ENCODE data around the gene AFF1. TPM values are rescaled to one million over a fixed set of nuclear protein-coding genes. Genes with fewer than 3 reads are reported as not detected.
A peak's percentile ranks its signal among the peaks of the same experiment; 100 is the strongest.

Gene AFF1
- total RNA-seq, 2 donors from 2014 or later = 43.2 to 56.2 TPM

GRCh38 chr4:86928400-86929255 lies 6.2 kb upstream of the AFF1 start:
- Mint-ChIP-seq H3K27ac (no peak overlapping the region), H3K4me3 (no peak overlapping the region)

GRCh38 chr4:86934147-86934770 lies 552 bp upstream of the AFF1 start:
- peak overlapping the region; percentile 92 for H3K4me3 Mint-ChIP-seq
- ATAC-seq = no peak
- peaks cover 28 to 36% of the 10 kb centered on the region in 2 donors for H3K4me1 Mint-ChIP-seq (ENCODE audit: low read depth in 2 of 2)
- no peaks in the 10 kb centered on the region for H3K9me3 Mint-ChIP-seq
- DNase-seq (ENCODE audit: low spot score) = no peak
- H3K27ac Mint-ChIP-seq = peak overlapping the region; percentile 68 to 96
- no peaks in the 10 kb centered on the region for H3K27me3 Mint-ChIP-seq
- no peaks in the 10 kb centered on the region for H3K36me3 Mint-ChIP-seq

More at GRCh38 chr4:86928400-86929255, 6.2 kb upstream of the AFF1 start:
- no peaks in the 10 kb centered on the region for H3K27me3 Mint-ChIP-seq
- H3K4me1 Mint-ChIP-seq (ENCODE audit: low read depth in 2 of 2) = peaks cover 9 to 13% of the 10 kb centered on the region in 2 donors
- no peaks in the 10 kb centered on the region for H3K9me3 Mint-ChIP-seq
- H3K36me3 Mint-ChIP-seq = no peaks in the 10 kb centered on the region
- DNase-seq (ENCODE audit: low spot score) (no peak), ATAC-seq (peak in 1 of 2 donors; percentile 15)

GRCh38 chr4:86935566-86935852 lies 698 bp downstream of the AFF1 start:
- H3K9me3 Mint-ChIP-seq = no peaks in the 10 kb centered on the region

GRCh38 chr4:86935853-86936733 lies 1.3 kb downstream of the AFF1 start:
- ATAC-seq (peak; percentile 56 to 59), DNase-seq (ENCODE audit: low spot score) (peak; percentile 80)
- Mint-ChIP-seq H3K9me3 (no peaks in the 10 kb centered on the region), H3K36me3 (no peaks in the 10 kb centered on the region), H3K4me3 (peak overlapping the region; percentile 93), H3K4me1 (ENCODE audit: low read depth in 2 of 2) (peaks cover 36 to 47% of the 10 kb centered on the region in 2 donors), H3K27me3 (no peaks in the 10 kb centered on the region), H3K27ac (peak overlapping the region; percentile 88 to 95)

More at GRCh38 chr4:86935566-86935852, 698 bp downstream of the AFF1 start:
- peaks cover 36 to 47% of the 10 kb centered on the region in 2 donors for H3K4me1 Mint-ChIP-seq (ENCODE audit: low read depth in 2 of 2)
- no peaks in the 10 kb centered on the region for H3K27me3 Mint-ChIP-seq
- peak overlapping the region; percentile 88 to 95 for H3K27ac Mint-ChIP-seq
- H3K4me3 Mint-ChIP-seq = peak overlapping the region; percentile 93
- peak in 1 of 2 donors; percentile 2 for ATAC-seq
- H3K36me3 Mint-ChIP-seq = no peaks in the 10 kb centered on the region
- no peak for DNase-seq (ENCODE audit: low spot score)

GRCh38 chr4:86938771-86939520 lies 4.1 kb downstream of the AFF1 start:
- Mint-ChIP-seq H3K4me3 (peak overlapping the region; percentile 58), H3K4me1 (ENCODE audit: low read depth in 2 of 2) (peaks cover 34 to 41% of the 10 kb centered on the region in 2 donors), H3K36me3 (no peaks in the 10 kb centered on the region), H3K9me3 (no peaks in the 10 kb centered on the region), H3K27me3 (no peaks in the 10 kb centered on the region), H3K27ac (peak overlapping the region; percentile 72 to 84)
- no peak for DNase-seq (ENCODE audit: low spot score)
- no peak for ATAC-seq

- DNase-seq (ENCODE audit: low spot score) = no peak
- H3K4me3 Mint-ChIP-seq = peak overlapping the region; percentile 58
- no peaks in the 10 kb centered on the region for H3K36me3 Mint-ChIP-seq
- peak overlapping the region; percentile 72 to 84 for H3K27ac Mint-ChIP-seq
- H3K27me3 Mint-ChIP-seq = no peaks in the 10 kb centered on the region
- peak in 1 of 2 donors; percentile 14 for ATAC-seq
- H3K9me3 Mint-ChIP-seq = no peaks in the 10 kb centered on the region
- peaks cover 34 to 37% of the 10 kb centered on the region in 2 donors for H3K4me1 Mint-ChIP-seq (ENCODE audit: low read depth in 2 of 2)
Measured at GRCh38 chr4:86939729-86940575, 5.1 kb downstream of the AFF1 start.

- H3K27ac Mint-ChIP-seq = peak overlapping the region in 1 of 2 donors; percentile 84
- no peak for DNase-seq (ENCODE audit: low spot score)
- no peaks in the 10 kb centered on the region for H3K36me3 Mint-ChIP-seq
- no peak for ATAC-seq
- H3K4me3 Mint-ChIP-seq = no peak overlapping the region
- H3K9me3 Mint-ChIP-seq = no peaks in the 10 kb centered on the region
- H3K4me1 Mint-ChIP-seq (ENCODE audit: low read depth in 2 of 2) = peaks cover 35 to 38% of the 10 kb centered on the region in 2 donors
- H3K27me3 Mint-ChIP-seq = no peaks in the 10 kb centered on the region
Measured at GRCh38 chr4:86940920-86941460, 6.2 kb downstream of the AFF1 start.

- peaks cover 31 to 37% of the 10 kb centered on the region in 2 donors for H3K4me1 Mint-ChIP-seq (ENCODE audit: low read depth in 2 of 2)
- H3K27me3 Mint-ChIP-seq = no peaks in the 10 kb centered on the region
- no peaks in the 10 kb centered on the region for H3K36me3 Mint-ChIP-seq
- no peak for ATAC-seq
- no peaks in the 10 kb centered on the region for H3K9me3 Mint-ChIP-seq
- no peak for DNase-seq (ENCODE audit: low spot score)
- no peak overlapping the region for H3K4me3 Mint-ChIP-seq
- H3K27ac Mint-ChIP-seq = no peak overlapping the region
Measured at GRCh38 chr4:86942185-86942666, 7.4 kb downstream of the AFF1 start.

- no peaks in the 10 kb centered on the region for H3K9me3 Mint-ChIP-seq
- no peak for DNase-seq (ENCODE audit: low spot score)
- H3K36me3 Mint-ChIP-seq = no peaks in the 10 kb centered on the region
- ATAC-seq = no peak
- no peaks in the 10 kb centered on the region for H3K27me3 Mint-ChIP-seq
- peaks cover 28 to 34% of the 10 kb centered on the region in 2 donors for H3K4me1 Mint-ChIP-seq (ENCODE audit: low read depth in 2 of 2)
- peak overlapping the region in 1 of 2 donors; percentile 60 for H3K27ac Mint-ChIP-seq
- no peak overlapping the region for H3K4me3 Mint-ChIP-seq
Measured at GRCh38 chr4:86944964-86945781, 10.4 kb downstream of the AFF1 start.

- H3K9me3 Mint-ChIP-seq = no peaks in the 10 kb centered on the region
- no peak for DNase-seq (ENCODE audit: low spot score)
- H3K4me1 Mint-ChIP-seq (ENCODE audit: low read depth in 2 of 2) = peaks cover 26 to 35% of the 10 kb centered on the region in 2 donors
- H3K27ac Mint-ChIP-seq = peak overlapping the region; percentile 24 to 69
- H3K36me3 Mint-ChIP-seq = peaks cover 4% of the 10 kb centered on the region
- H3K4me3 Mint-ChIP-seq = peak overlapping the region; percentile 32
- ATAC-seq = no peak
- H3K27me3 Mint-ChIP-seq = no peaks in the 10 kb centered on the region
Measured at GRCh38 chr4:86946868-86947500, 12.2 kb downstream of the AFF1 start.

GRCh38 chr4:86947501-86948120 lies 12.8 kb downstream of the AFF1 start:
- H3K4me3 Mint-ChIP-seq = peak overlapping the region; percentile 32
- DNase-seq (ENCODE audit: low spot score) = no peak

More at GRCh38 chr4:86947501-86948120, 12.8 kb downstream of the AFF1 start:
- peak; percentile 77 to 86 for ATAC-seq
- Mint-ChIP-seq H3K27ac (peak overlapping the region; percentile 24 to 69), H3K4me1 (ENCODE audit: low read depth in 2 of 2) (peaks cover 26 to 34% of the 10 kb centered on the region in 2 donors), H3K36me3 (peaks cover 4% of the 10 kb centered on the region), H3K27me3 (no peaks in the 10 kb centered on the region), H3K9me3 (no peaks in the 10 kb centered on the region)

Measured in natural killer cell treated with Interleukin-12 subunit alpha and Interleukin-12 subunit beta and Interleukin-15 and Interleukin-18, amount 100 ng/mL, for 72 hours (primary cell).